Activated T-cell treated with anti-CD3 and anti-CD28 coated beads, Interleukin-2, amount 50 U/mL, for 48 hours (primary cell): ENCODE data around the gene HELLS.
"Not testable (repeated sequence)": the region's sequence is repeated elsewhere in the genome, so short reads cannot be mapped to it uniquely, and the experiment has no call there.

ENCODE experiments used
- DNase-seq, 2 experiments: peaks; one replicate each; pipeline ENCODE4 v3.0.0-alpha.2; 2020

HELLS gene

GRCh38 chr10:94614558-94614957 is 69.0 kb downstream of the HELLS start:
- DNase-seq: no peak

- no peak for DNase-seq
Measured at GRCh38 chr10:94617389-94617944, 71.9 kb downstream of the HELLS start.

- no peak for DNase-seq
Measured at GRCh38 chr10:94622666-94623205, 77.1 kb downstream of the HELLS start.

- DNase-seq: no peak
Measured at GRCh38 chr10:94623572-94623971, 78.0 kb downstream of the HELLS start.

- DNase-seq: no peak
Measured at GRCh38 chr10:94626476-94626875, 80.9 kb downstream of the HELLS start.

GRCh38 chr10:94627511-94627910 is 81.9 kb downstream of the HELLS start:
- DNase-seq: no peak

- DNase-seq: no peak
Measured at GRCh38 chr10:94630017-94630688, 84.6 kb downstream of the HELLS start.

GRCh38 chr10:94631077-94631875 is 85.7 kb downstream of the HELLS start:
- no peak for DNase-seq

GRCh38 chr10:94632954-94633353 is 87.4 kb downstream of the HELLS start:
- no peak for DNase-seq

- DNase-seq: not testable (repeated sequence)
Measured at GRCh38 chr10:94638097-94638496, 92.5 kb downstream of the HELLS start.

GRCh38 chr10:94639902-94640301 is 94.3 kb downstream of the HELLS start:
- no peak for DNase-seq

GRCh38 chr10:94640562-94640961 is 95.0 kb downstream of the HELLS start:
- no peak for DNase-seq

GRCh38 chr10:94641480-94641879 is 95.9 kb downstream of the HELLS start:
- no peak for DNase-seq

- DNase-seq: no peak
Measured at GRCh38 chr10:94644352-94644751, 98.8 kb downstream of the HELLS start.

- no peak for DNase-seq
Measured at GRCh38 chr10:94645285-94645684, 99.7 kb downstream of the HELLS start.
